H1 (cell line): ENCODE results near the gene STKLD1. TPM values are rescaled to one million over a fixed set of nuclear protein-coding genes. Genes with fewer than 3 reads are reported as not detected.

Experiments
- CTCF ChIA-PET: fragments of 300-600 bp; sonication (Branson Sonifier 250); formaldehyde crosslinking; loops from one replicate; lab custom pipeline; 2021; ENCODE audit not compliant: partially characterized antibody; lab: Charles Lee
- POLR2A ChIA-PET: fragments of 300-600 bp; sonication (Branson Sonifier 250); formaldehyde crosslinking; loops from one replicate; lab custom pipeline; 2021; ENCODE audit warnings: inconsistent platforms; ENCODE audit not compliant: partially characterized antibody; lab: Charles Lee
- DNase-seq, 2 experiments: peaks; one replicate each; pipeline versions ENCODE4 v3.0.0 to v3.0.0-alpha.2; 2010 to 2022; ENCODE audit warnings: low spot score in 2 of 2, low read depth in 1 of 2, mixed read lengths in 1 of 2
- FAIRE-seq: peaks from 2 replicates; lab custom pipeline; 2011; peaks lifted over from hg19 to GRCh38; lab: Jason Lieb, UNC
- H2AFZ ChIP-seq: 2 replicates; pipeline ENCODE4 v1.8.1; 2012; ENCODE audit warnings: low read length, inconsistent platforms
- H2AK5ac ChIP-seq: 2 replicates; pipeline ENCODE4 v1.6.1; 2013; ENCODE audit warnings: low read depth, low read length
- H2BK120ac ChIP-seq: replicated peaks from 2 replicates; pipeline ENCODE3; 2013; ENCODE audit warnings: low read depth, low read length, inconsistent platforms
- H2BK12ac ChIP-seq: 2 replicates; pipeline ENCODE4 v1.6.1; 2013; ENCODE audit warnings: low read depth, low read length
- H2BK15ac ChIP-seq: 2 replicates; pipeline ENCODE4 v1.6.1; 2013; ENCODE audit warnings: low read length
- H2BK20ac ChIP-seq: 2 replicates; pipeline ENCODE4 v1.6.1; 2013; ENCODE audit warnings: low read length
- H2BK5ac ChIP-seq: 2 replicates; pipeline ENCODE4 v1.6.1; 2013; ENCODE audit warnings: low read depth, low read length
- H3K14ac ChIP-seq: 2 replicates; pipeline ENCODE4 v1.6.1; 2013; ENCODE audit warnings: inconsistent platforms; ENCODE audit not compliant: insufficient read length
- H3K18ac ChIP-seq: 2 replicates; pipeline ENCODE4 v1.6.1; 2013; ENCODE audit warnings: low read length; ENCODE audit errors: extremely low read depth
- H3K23ac ChIP-seq: 2 replicates; pipeline ENCODE4 v1.6.1; 2013; ENCODE audit warnings: inconsistent platforms; ENCODE audit not compliant: insufficient read length
- H3K23me2 ChIP-seq: 2 replicates; pipeline ENCODE4 v1.6.1; 2013; ENCODE audit warnings: low read depth, low read length
- H3K27ac ChIP-seq: 2 replicates; pipeline ENCODE4 v1.6.1; 2011; ENCODE audit warnings: low read depth, low read length, inconsistent platforms
- H3K27me3 ChIP-seq, 4 experiments: replicated peaks in 1 of 4; 1 replicate in 1 of 4; 2 replicates in 3 of 4; pipeline versions ENCODE4 v1.6.1 to v1.8.1; 2011 to 2013; ENCODE audit warnings: low read length in 3 of 4, mild to moderate bottlenecking in 3 of 4, inconsistent platforms in 2 of 4, mixed read lengths in 2 of 4, moderate library complexity in 1 of 4; ENCODE audit not compliant: control insufficient read depth in 3 of 4, insufficient read depth in 3 of 4; ENCODE audit errors: extremely low read depth in 1 of 4
- H3K36me3 ChIP-seq, 4 experiments: 2 replicates each; pipeline versions ENCODE4 v1.6.1 to v1.8.1; 2011 to 2013; ENCODE audit warnings: mild to moderate bottlenecking in 4 of 4, low read length in 3 of 4, moderate library complexity in 2 of 4, control low read depth in 1 of 4, inconsistent platforms in 1 of 4; ENCODE audit not compliant: insufficient read depth in 4 of 4, control insufficient read depth in 2 of 4
- H3K4ac ChIP-seq: replicated peaks from 2 replicates; pipeline ENCODE3; 2013; ENCODE audit warnings: low read length, low read depth, mixed read lengths, inconsistent platforms; ENCODE audit not compliant: insufficient read length
- H3K4me1 ChIP-seq, 4 experiments: replicated peaks in 1 of 4; 1 replicate in 1 of 4; 2 replicates in 3 of 4; pipeline versions ENCODE4 v1.6.1 to v1.8.1; 2011 to 2013; ENCODE audit warnings: low read length in 3 of 4, inconsistent platforms in 2 of 4, mixed read lengths in 1 of 4; ENCODE audit not compliant: insufficient read depth in 4 of 4, control insufficient read depth in 3 of 4
- H3K4me2 ChIP-seq, 2 experiments: 2 replicates each; pipeline versions ENCODE4 v1.6.1 to v1.8.1; 2011 to 2013; ENCODE audit warnings: low read depth in 2 of 2, low read length in 2 of 2, control low read depth in 1 of 2, inconsistent platforms in 1 of 2, mild to moderate bottlenecking in 1 of 2; ENCODE audit not compliant: insufficient read depth in 1 of 2
- H3K4me3 ChIP-seq, 4 experiments: fragments of 200-600, 300-600 bp in 1 of 4; sonication (generic), shearing (Covaris generic), sonication (Bioruptor Twin) in 1 of 4; 2 replicates each; pipeline versions ENCODE4 v1.5.1 to v1.8.1; 2011 to 2016; ENCODE audit warnings: low read length in 4 of 4, low read depth in 3 of 4, control low read depth in 2 of 4, inconsistent platforms in 2 of 4, mild to moderate bottlenecking in 2 of 4, mixed read lengths in 1 of 4, moderate library complexity in 1 of 4; ENCODE audit not compliant: insufficient read depth in 2 of 4; ENCODE audit errors: extremely low read depth in 1 of 4
- H3K56ac ChIP-seq: replicated peaks from 2 replicates; pipeline ENCODE3; 2013; ENCODE audit warnings: low read depth, mild to moderate bottlenecking, mixed read lengths, low read length, inconsistent platforms; ENCODE audit not compliant: insufficient read length
- H3K79me1 ChIP-seq: 2 replicates; pipeline ENCODE4 v1.6.1; 2013; ENCODE audit warnings: low read depth, low read length, control low read depth
- H3K79me2 ChIP-seq, 2 experiments: 2 replicates each; pipeline versions ENCODE4 v1.6.1 to v1.8.1; 2012 to 2013; ENCODE audit warnings: low read length in 2 of 2, mild to moderate bottlenecking in 2 of 2, inconsistent platforms in 1 of 2; ENCODE audit not compliant: insufficient read depth in 2 of 2, control insufficient read depth in 1 of 2
- H3K9ac ChIP-seq, 4 experiments: replicated peaks in 1 of 4; 1 replicate in 1 of 4; 2 replicates in 3 of 4; pipeline versions ENCODE4 v1.6.1 to v1.8.1; 2011 to 2013; ENCODE audit warnings: low read depth in 3 of 4, low read length in 3 of 4, control low read depth in 2 of 4, mild to moderate bottlenecking in 2 of 4, moderate library complexity in 2 of 4, inconsistent platforms in 1 of 4; ENCODE audit errors: extremely low read depth in 1 of 4
- H3K9me3 ChIP-seq, 2 experiments: 2 replicates each; pipeline versions ENCODE4 v1.6.1 to v1.8.1; 2012 to 2013; ENCODE audit warnings: mild to moderate bottlenecking in 2 of 2, moderate library complexity in 2 of 2, control low read depth in 1 of 2, inconsistent platforms in 1 of 2, low read depth in 1 of 2, low read length in 1 of 2, mixed read lengths in 1 of 2; ENCODE audit not compliant: insufficient read depth in 2 of 2
- H4K20me1 ChIP-seq, 2 experiments: replicated peaks in 1 of 2; 2 replicates each; pipeline versions ENCODE3 to v1.8.1; 2011 to 2013; ENCODE audit warnings: inconsistent platforms in 2 of 2, low read length in 2 of 2, mild to moderate bottlenecking in 1 of 2; ENCODE audit not compliant: insufficient read depth in 2 of 2, control insufficient read depth in 1 of 2
- H4K5ac ChIP-seq: 2 replicates; pipeline ENCODE4 v1.6.1; 2013; ENCODE audit warnings: low read length, low read depth, mixed read lengths, inconsistent platforms; ENCODE audit not compliant: insufficient read length
- H4K8ac ChIP-seq: 2 replicates; pipeline ENCODE4 v1.8.0; 2013; ENCODE audit warnings: mild to moderate bottlenecking, moderate library complexity, low read length, inconsistent platforms; ENCODE audit not compliant: insufficient read depth; ENCODE audit errors: extremely low read depth
- H4K91ac ChIP-seq: replicated peaks from 2 replicates; pipeline ENCODE3; 2013; ENCODE audit warnings: low read length, mixed read lengths, inconsistent platforms; ENCODE audit not compliant: insufficient read length
- CHD1 ChIP-seq: IDR thresholded peaks from 2 replicates; pipeline ENCODE4 v1.6.1; 2012; ENCODE audit warnings: low read depth, low read length, improper control_type of control experiment
- HDAC6 ChIP-seq: IDR thresholded peaks from one replicate; pipeline ENCODE4 v1.7.1; 2012; ENCODE audit warnings: low read depth, mild to moderate bottlenecking, inconsistent platforms, low read length, moderate library complexity
- KDM1A ChIP-seq: fragments of 200-600, 300-600 bp; sonication (generic); IDR thresholded peaks from 2 replicates; pipeline ENCODE4 v1.7.1; 2016; ENCODE audit warnings: mild to moderate bottlenecking, low read length, borderline replicate concordance
- POLR2A ChIP-seq, 2 experiments: IDR thresholded peaks; 1 replicate in 1 of 2; 2 replicates in 1 of 2; pipeline ENCODE4 v1.6.1; 2011; ENCODE audit warnings: low read depth in 2 of 2, low read length in 2 of 2, mild to moderate bottlenecking in 2 of 2; ENCODE audit errors: control extremely low read depth in 1 of 2
- RXRA ChIP-seq: IDR thresholded peaks from 2 replicates; pipeline ENCODE4 v1.6.1; 2011; ENCODE audit warnings: low read depth, mild to moderate bottlenecking, low read length, moderate library complexity; ENCODE audit not compliant: insufficient read depth
- SAP30 ChIP-seq: fragments of 300-600 bp; sonication (generic); IDR thresholded peaks from 2 replicates; pipeline ENCODE4 v1.7.1; 2012; ENCODE audit warnings: low read length, moderate library complexity, mild to moderate bottlenecking, inconsistent platforms; ENCODE audit not compliant: insufficient read depth, insufficient replicate concordance
- SIRT6 ChIP-seq: IDR thresholded peaks from one replicate; pipeline ENCODE4 v1.7.1; 2012; ENCODE audit warnings: low read length, inconsistent platforms
- TAF1 ChIP-seq: IDR thresholded peaks from 2 replicates; pipeline ENCODE4 v1.6.1; 2011; ENCODE audit warnings: mild to moderate bottlenecking, low read depth, low read length
- WGBS, 2 experiments: shearing (Covaris generic) in 1 of 2; methylation state at CpG; one replicate each; pipeline versions ENCODE4 v1.1.6 to v1.1.7; 2013 to 2015; ENCODE audit warnings: low lambda C conversion rate in 2 of 2, mixed read lengths in 2 of 2, inconsistent platforms in 1 of 2, low coverage in 1 of 2, missing lambda C conversion rate in 1 of 2; ENCODE audit not compliant: insufficient replicate concordance in 2 of 2, insufficient coverage in 1 of 2, insufficient read length in 1 of 2; ENCODE audit errors: extremely low coverage in 1 of 2, missing lambda C conversion rate in 1 of 2; 5-methylcytosine and 5-hydroxymethylcytosine counted together
- polyA plus RNA-seq, 7 experiments: library from polyadenylated mRNA; depleted of rRNA in 3 of 7; stranded (reverse) in 5 of 7; unstranded in 2 of 7; fragments of >200 nt in 5 of 7; fragments of 200-250 nt in 2 of 7; gene quantifications; 1 replicate in 5 of 7; 2 replicates in 1 of 7; 4 replicates in 1 of 7; pipeline versions ENCODE4 v1.2.1 to v1.2.3, GENCODE V29; 2011 to 2013; ENCODE audit warnings: missing spikeins in 2 of 7, mixed read lengths in 2 of 7
- total RNA-seq: library from RNA; stranded (reverse); fragmentation: NEBNext Ultra II Directional; extraction: Animal tissue kit (Norgen Biotek cat#: 25700); gene quantifications from 2 replicates; pipeline ENCODE4 v1.2.1, GENCODE V29; 2021

The STKLD1 gene
- total and polyA plus RNA-seq, 2 of the 8 experiments (the other 6 are each of a cell fraction or from before 2014, with no cell fraction given): 0.26 TPM; not detected in 1

GRCh38 chr9:133425049-133425632 is 49.0 kb downstream of the STKLD1 start:
- H3K4me1 ChIP-seq: peaks cover 0 to 8% (median 4%) of the 10 kb centered on the region in 4 experiments; a peak in 4 of 7 replicates
- no peak overlapping the region for H2BK120ac ChIP-seq
- no peak overlapping the region for H3K23ac ChIP-seq
- no peak overlapping the region for H2BK20ac ChIP-seq
- H3K27me3 ChIP-seq: peaks cover 0 to 8% (median 1%) of the 10 kb centered on the region in 4 experiments; a peak in 4 of 7 replicates
- FAIRE-seq: no peak
- TF ChIP-seq CHD1: no peak
- TF ChIP-seq HDAC6: no peak
- TF ChIP-seq KDM1A: no peak
- no peak for TF ChIP-seq SAP30
- no peak for TF ChIP-seq RXRA
- TF ChIP-seq POLR2A (IDR thresholded peaks at IDR 0.05; ENCODE audit: control extremely low read depth in 1 of 2, low read depth in 2 of 2, low read length in 2 of 2): no peak
- TF ChIP-seq SIRT6: no peak
- TF ChIP-seq TAF1: no peak
- no peaks in the 10 kb centered on the region for H3K36me3 ChIP-seq
- no peak overlapping the region for H4K5ac ChIP-seq
- H4K8ac ChIP-seq: no peak overlapping the region
- H4K91ac ChIP-seq: no peak overlapping the region
- no peak overlapping the region for H3K18ac ChIP-seq
- peaks cover 7% of the 10 kb centered on the region; the same call in 1 of the 2 replicates for H3K23me2 ChIP-seq
- 89% methylated on average over 19 of the region's 22 CpGs; no CpG with 5 or more reads in 1 of the 2 experiments for WGBS, 2 experiments
- H3K56ac ChIP-seq: no peak overlapping the region
- H3K9me3 ChIP-seq: no peaks in the 10 kb centered on the region
- DNase-seq: no peak
- H2AK5ac ChIP-seq: no peak overlapping the region
- no peak overlapping the region for H2BK5ac ChIP-seq
- no peak overlapping the region for H3K4me3 ChIP-seq
- H2AFZ ChIP-seq: no peak overlapping the region
- H3K79me2 ChIP-seq: no peaks in the 10 kb centered on the region
- no peak overlapping the region for H3K27ac ChIP-seq
- H3K79me1 ChIP-seq: no peaks in the 10 kb centered on the region
- H2BK15ac ChIP-seq: no peak overlapping the region
- ChIA-PET POLR2A (interaction anchor here (1.0 to 3.6 kb wide), 4 partner anchors 14 to 77 kb away, joined by 3 to 19 read pairs (median 6); partner anchors contain the start of genes MED22 and RPL7A), CTCF (interaction anchor here (0.8 to 1.9 kb wide), 12 partner anchors 9 to 83 kb away, joined by 3 to 8 read pairs (median 3); partner anchors contain the start of gene CACFD1)
- H4K20me1 ChIP-seq: no peaks in the 10 kb centered on the region
- H3K14ac ChIP-seq: no peak overlapping the region
- H2BK12ac ChIP-seq: no peak overlapping the region
- H3K4me2 ChIP-seq: no peak overlapping the region
- H3K4ac ChIP-seq: no peak overlapping the region
- no peak overlapping the region for H3K9ac ChIP-seq
